IMR-90 (cell line): Measurements from ENCODE around the gene OLFM4. TPM values are rescaled to one million over a fixed set of nuclear protein-coding genes. Genes with fewer than 3 reads are reported as not detected.

Experiments used
- ATAC-seq: fragments of 200-7000 bp; cut with Tn5 transposase; 2 replicates; pipeline ENCODE4 v1.9.1; 2020; ENCODE audit warnings: low read depth, mild to moderate bottlenecking, moderate library complexity
- BruUV-seq: library from RNA; stranded (reverse); fragments of 400-500 nt; replicated peaks from 2 replicates; lab custom pipeline; 2021; lab: Mats Ljungman, UMichigan
- CTCF ChIA-PET: fragments of 300-600 bp; formaldehyde crosslinking; extraction: SDS; loops from one replicate; lab custom pipeline; 2021; ENCODE audit warnings: antibody characterized with exemption; lab: Yijun Ruan, JAX
- POLR2A ChIA-PET: fragments of 300-600 bp; sonication (Branson Sonifier 250); formaldehyde crosslinking; loops from one replicate; lab custom pipeline; 2022; ENCODE audit warnings: antibody characterized with exemption; ENCODE audit not compliant: unreplicated experiment; lab: Charles Lee
- DNase-seq: peaks from one replicate; pipeline ENCODE4 v3.0.0; 2013
- H2AFZ ChIP-seq: replicated peaks from 2 replicates; pipeline ENCODE3; 2013; ENCODE audit warnings: low read length, mild to moderate bottlenecking; ENCODE audit not compliant: poor library complexity
- H2AK5ac ChIP-seq: 2 replicates; pipeline ENCODE4 v1.6.1; 2013; ENCODE audit warnings: low read depth, low read length, inconsistent platforms
- H2AK9ac ChIP-seq: replicated peaks from 2 replicates; pipeline ENCODE3; 2013; ENCODE audit warnings: mild to moderate bottlenecking, low read depth, low read length, moderate library complexity; ENCODE audit not compliant: poor library complexity
- H2BK120ac ChIP-seq: 2 replicates; pipeline ENCODE4 v1.6.1; 2013; ENCODE audit warnings: low read depth, low read length, inconsistent platforms
- H2BK15ac ChIP-seq: 3 replicates; pipeline ENCODE4 v1.6.1; 2013; ENCODE audit warnings: low read depth, low read length, inconsistent platforms
- H2BK20ac ChIP-seq: 2 replicates; pipeline ENCODE4 v1.6.1; 2013; ENCODE audit warnings: low read depth, mild to moderate bottlenecking, inconsistent platforms, low read length, moderate library complexity
- H2BK5ac ChIP-seq: 2 replicates; pipeline ENCODE4 v1.6.1; 2013; ENCODE audit warnings: mild to moderate bottlenecking, low read depth, low read length, inconsistent platforms; ENCODE audit not compliant: poor library complexity, severe bottlenecking
- H3K14ac ChIP-seq: replicated peaks from 2 replicates; pipeline ENCODE4 v1.6.1; 2013; ENCODE audit warnings: low read depth, low read length, inconsistent platforms
- H3K18ac ChIP-seq: 2 replicates; pipeline ENCODE4 v1.6.1; 2013; ENCODE audit warnings: low read depth, low read length, control low read depth
- H3K23ac ChIP-seq: 2 replicates; pipeline ENCODE4 v1.6.1; 2013; ENCODE audit warnings: low read depth, low read length, inconsistent platforms
- H3K27ac ChIP-seq: 2 replicates; pipeline ENCODE4 v1.5.1; 2013; ENCODE audit warnings: mild to moderate bottlenecking, control low read depth, low read length; ENCODE audit not compliant: insufficient read depth
- H3K27me3 ChIP-seq: 2 replicates; pipeline ENCODE4 v1.6.1; 2013; ENCODE audit warnings: low read length; ENCODE audit not compliant: control insufficient read depth, insufficient read depth
- H3K36me3 ChIP-seq: 2 replicates; pipeline ENCODE4 v1.6.1; 2013; ENCODE audit warnings: low read length, mixed read lengths; ENCODE audit not compliant: control insufficient read depth, insufficient read depth
- H3K4ac ChIP-seq: 2 replicates; pipeline ENCODE4 v1.6.1; 2013; ENCODE audit warnings: low read depth, low read length, inconsistent platforms
- H3K4me1 ChIP-seq: 2 replicates; pipeline ENCODE4 v1.6.1; 2013; ENCODE audit warnings: low read length, mixed read lengths; ENCODE audit not compliant: control insufficient read depth, insufficient read depth
- H3K4me2 ChIP-seq: 2 replicates; pipeline ENCODE4 v1.6.1; 2013; ENCODE audit warnings: low read depth, mild to moderate bottlenecking, control low read depth, low read length, moderate library complexity
- H3K4me3 ChIP-seq: 2 replicates; pipeline ENCODE4 v1.5.1; 2013; ENCODE audit warnings: low read depth, mild to moderate bottlenecking, control low read depth, low read length, moderate library complexity; ENCODE audit not compliant: insufficient read depth
- H3K56ac ChIP-seq: 2 replicates; pipeline ENCODE4 v1.6.1; 2013; ENCODE audit warnings: low read length, inconsistent platforms; ENCODE audit not compliant: insufficient read depth; ENCODE audit errors: extremely low read depth
- H3K79me1 ChIP-seq, 2 experiments: 2 replicates each; pipeline ENCODE4 v1.6.1; 2013; ENCODE audit warnings: low read length in 2 of 2, inconsistent platforms in 1 of 2, low read depth in 1 of 2
- H3K9ac ChIP-seq: 2 replicates; pipeline ENCODE4 v1.6.1; 2013; ENCODE audit warnings: low read depth, low read length, control low read depth
- H3K9me1 ChIP-seq: 2 replicates; pipeline ENCODE4 v1.6.1; 2013; ENCODE audit warnings: low read length, inconsistent platforms; ENCODE audit not compliant: insufficient read depth
- H3K9me3 ChIP-seq: 2 replicates; pipeline ENCODE4 v1.6.1; 2013; ENCODE audit warnings: low read length; ENCODE audit not compliant: control insufficient read depth, insufficient read depth
- H4K20me1 ChIP-seq: 2 replicates; pipeline ENCODE4 v1.6.1; 2013; ENCODE audit warnings: low read length, inconsistent platforms; ENCODE audit not compliant: insufficient read depth
- H4K5ac ChIP-seq: 2 replicates; pipeline ENCODE4 v1.6.1; 2013; ENCODE audit warnings: mild to moderate bottlenecking, low read depth, low read length, control low read depth
- H4K8ac ChIP-seq, 2 experiments: 2 replicates each; pipeline ENCODE4 v1.6.1; 2013; ENCODE audit warnings: low read depth in 2 of 2, low read length in 2 of 2, control low read depth in 1 of 2, inconsistent platforms in 1 of 2
- H4K91ac ChIP-seq: 2 replicates; pipeline ENCODE4 v1.6.1; 2013; ENCODE audit warnings: low read depth, low read length, inconsistent platforms; ENCODE audit not compliant: insufficient read depth
- BHLHE40 ChIP-seq: fragments of 150-350 bp; IDR thresholded peaks from 2 replicates; pipeline ENCODE4 v1.6.1; 2016; ENCODE audit warnings: mild to moderate bottlenecking, low read depth, low read length
- CEBPB ChIP-seq: IDR thresholded peaks from 2 replicates; pipeline ENCODE4 v1.6.1; 2012; ENCODE audit warnings: low read depth, low read length, improper control_type of control experiment
- MAFK ChIP-seq: IDR thresholded peaks from 2 replicates; pipeline ENCODE4 v1.6.1; 2012; ENCODE audit warnings: low read depth, low read length, improper control_type of control experiment
- MAZ ChIP-seq: IDR thresholded peaks from 2 replicates; pipeline ENCODE4 v1.6.1; 2012; ENCODE audit warnings: low read depth, mild to moderate bottlenecking, low read length, improper control_type of control experiment, moderate library complexity, borderline replicate concordance
- RAD21 ChIP-seq: IDR thresholded peaks from 2 replicates; pipeline ENCODE4 v1.6.1; 2012; ENCODE audit warnings: low read length, improper control_type of control experiment
- RCOR1 ChIP-seq: IDR thresholded peaks from 2 replicates; pipeline ENCODE4 v1.6.1; 2012; ENCODE audit warnings: mild to moderate bottlenecking, low read length, improper control_type of control experiment; ENCODE audit not compliant: insufficient replicate concordance
- RFX5 ChIP-seq: IDR thresholded peaks from 2 replicates; pipeline ENCODE4 v1.8.0; 2012; ENCODE audit warnings: low read depth, mild to moderate bottlenecking, low read length, moderate library complexity
- SMC3 ChIP-seq: fragments of 150-350 bp; IDR thresholded peaks from 2 replicates; pipeline ENCODE4 v1.6.1; 2016; ENCODE audit warnings: low read depth, mild to moderate bottlenecking, antibody characterized with exemption, low read length, moderate library complexity
- WGBS, 2 experiments: methylation state at CpG; one replicate each; pipeline versions ENCODE4 v1.1.5 to v1.1.7; 2013; ENCODE audit warnings: missing lambda C conversion rate in 2 of 2; ENCODE audit not compliant: insufficient read length in 1 of 2; ENCODE audit errors: extremely low coverage in 2 of 2; 5-methylcytosine and 5-hydroxymethylcytosine counted together
- dilution Hi-C: fragments of 300-500 bp; cut with HindIII; formaldehyde crosslinking; loops from one replicate; pipeline ENCODE4 v1.14.3; 2018; ENCODE audit warnings: low sequenced_read_pairs; ENCODE audit not compliant: unreplicated experiment
- in situ Hi-C: fragments of 300-500 bp; cut with MboI; formaldehyde crosslinking; loops from 3 replicates; pipeline ENCODE4 v1.14.3; 2019; ENCODE audit warnings: low sequenced_read_pairs, inconsistent platforms, mixed read lengths
- intact Hi-C: fragments of 100-400 bp; cut with micrococcal nuclease; formaldehyde crosslinking; loops from 2 replicates; pipeline ENCODE4 v1.10.0; 2022
- polyA plus RNA-seq, 3 experiments: library from polyadenylated mRNA; depleted of rRNA; stranded (reverse); fragments of >200 nt; gene quantifications; 2 replicates each; pipeline ENCODE4 v1.2.3, GENCODE V29; 2012; ENCODE audit warnings: low replicate concordance in 1 of 3
- total RNA-seq: library from RNA; depleted of rRNA; stranded (reverse); fragments of >200 nt; gene quantifications from 2 replicates; pipeline ENCODE4 v1.2.3, GENCODE V29; 2012
- TF ChIP-seq, protein P1 (sequence below): conservative IDR thresholded peaks from 2 replicates; pipeline ENCODE4 v1.5.1; 2012; ENCODE audit warnings: mild to moderate bottlenecking, low read depth, low read length, improper control_type of control experiment
- TF ChIP-seq, protein P2 (sequence below): fragments of 150-350 bp; IDR thresholded peaks from 2 replicates; pipeline ENCODE4 v1.6.1; 2016; ENCODE audit warnings: low read depth, mild to moderate bottlenecking, low read length, moderate library complexity, borderline replicate concordance
- TF ChIP-seq, protein P3 (sequence below): fragments of 150-350 bp; IDR thresholded peaks from 2 replicates; pipeline ENCODE4 v1.6.1; 2017; ENCODE audit warnings: mild to moderate bottlenecking, antibody characterized with exemption, low read length, low read depth

OLFM4 gene
- total and polyA plus RNA-seq, 2 of the 4 experiments (the other 2 are of a cell fraction): not detected

DNA sequence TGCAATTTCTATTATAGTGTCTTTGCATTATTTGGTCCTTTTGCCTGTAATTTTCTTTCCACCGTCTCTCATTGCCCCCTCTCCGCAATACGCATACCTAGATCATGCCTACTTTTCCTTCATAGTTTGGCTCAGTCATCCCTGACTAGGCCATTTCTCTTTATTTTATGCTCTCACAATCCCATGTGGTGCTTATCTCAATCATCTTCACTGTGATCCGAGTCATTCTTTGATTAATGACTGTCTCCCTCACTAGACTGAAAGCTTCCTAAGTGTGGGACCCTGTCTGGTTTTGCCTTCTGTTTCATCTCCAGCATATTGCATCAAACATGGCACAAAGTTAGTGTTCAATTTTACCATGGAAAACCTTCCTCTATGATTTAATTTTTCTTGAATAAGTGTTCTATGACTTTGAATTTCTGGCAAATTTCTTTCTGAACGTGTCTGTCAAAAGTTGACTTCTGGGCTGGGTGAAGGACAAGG, 43.7 kb upstream of the OLFM4 start:
- Histone ChIP-seq H2AK9ac (no peak overlapping the region), H3K4me2 (no peak overlapping the region), H3K14ac (no peak overlapping the region), H3K4me3 (no peak overlapping the region), H2BK20ac (no peak overlapping the region), H3K4me1 (no peaks in the 10 kb centered on the region), H2AK5ac (no peak overlapping the region), H4K5ac (no peak overlapping the region), H3K4ac (no peak overlapping the region), H2BK15ac (no peak overlapping the region), H4K91ac (no peak overlapping the region), H3K23ac (no peak overlapping the region), H4K20me1 (no peaks in the 10 kb centered on the region), H3K56ac (no peak overlapping the region), H3K27me3 (no peaks in the 10 kb centered on the region), H3K36me3 (no peaks in the 10 kb centered on the region), H2BK120ac (no peak overlapping the region), H2AFZ (no peak overlapping the region), H3K79me1 (no peaks in the 10 kb centered on the region), H3K18ac (no peak overlapping the region), H3K9me3 (no peaks in the 10 kb centered on the region), H3K9ac (no peak overlapping the region), H3K9me1 (no peaks in the 10 kb centered on the region), H2BK5ac (no peak overlapping the region), H4K8ac (no peak overlapping the region), H3K27ac (no peak overlapping the region)
- dilution Hi-C loops: no loop called here
- ATAC-seq: no peak
- WGBS, 2 experiments: 59% methylated on average over 4 of the region's 5 CpGs; no CpG with 5 or more reads in 1 of the 2 experiments
- in situ Hi-C loops: no loop called here
- CTCF ChIA-PET: no interaction called here
- no peak for DNase-seq
- BruUV-seq: no TSS peak
- intact Hi-C loops: no loop called here
- POLR2A ChIA-PET: no interaction called here
- no peak for TF ChIP-seq SMC3
- TF ChIP-seq MAZ: no peak
- TF ChIP-seq, protein P1, sequence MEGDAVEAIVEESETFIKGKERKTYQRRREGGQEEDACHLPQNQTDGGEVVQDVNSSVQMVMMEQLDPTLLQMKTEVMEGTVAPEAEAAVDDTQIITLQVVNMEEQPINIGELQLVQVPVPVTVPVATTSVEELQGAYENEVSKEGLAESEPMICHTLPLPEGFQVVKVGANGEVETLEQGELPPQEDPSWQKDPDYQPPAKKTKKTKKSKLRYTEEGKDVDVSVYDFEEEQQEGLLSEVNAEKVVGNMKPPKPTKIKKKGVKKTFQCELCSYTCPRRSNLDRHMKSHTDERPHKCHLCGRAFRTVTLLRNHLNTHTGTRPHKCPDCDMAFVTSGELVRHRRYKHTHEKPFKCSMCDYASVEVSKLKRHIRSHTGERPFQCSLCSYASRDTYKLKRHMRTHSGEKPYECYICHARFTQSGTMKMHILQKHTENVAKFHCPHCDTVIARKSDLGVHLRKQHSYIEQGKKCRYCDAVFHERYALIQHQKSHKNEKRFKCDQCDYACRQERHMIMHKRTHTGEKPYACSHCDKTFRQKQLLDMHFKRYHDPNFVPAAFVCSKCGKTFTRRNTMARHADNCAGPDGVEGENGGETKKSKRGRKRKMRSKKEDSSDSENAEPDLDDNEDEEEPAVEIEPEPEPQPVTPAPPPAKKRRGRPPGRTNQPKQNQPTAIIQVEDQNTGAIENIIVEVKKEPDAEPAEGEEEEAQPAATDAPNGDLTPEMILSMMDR: no peak
- TF ChIP-seq RCOR1: no peak
- TF ChIP-seq BHLHE40: no peak
- TF ChIP-seq, protein P2, sequence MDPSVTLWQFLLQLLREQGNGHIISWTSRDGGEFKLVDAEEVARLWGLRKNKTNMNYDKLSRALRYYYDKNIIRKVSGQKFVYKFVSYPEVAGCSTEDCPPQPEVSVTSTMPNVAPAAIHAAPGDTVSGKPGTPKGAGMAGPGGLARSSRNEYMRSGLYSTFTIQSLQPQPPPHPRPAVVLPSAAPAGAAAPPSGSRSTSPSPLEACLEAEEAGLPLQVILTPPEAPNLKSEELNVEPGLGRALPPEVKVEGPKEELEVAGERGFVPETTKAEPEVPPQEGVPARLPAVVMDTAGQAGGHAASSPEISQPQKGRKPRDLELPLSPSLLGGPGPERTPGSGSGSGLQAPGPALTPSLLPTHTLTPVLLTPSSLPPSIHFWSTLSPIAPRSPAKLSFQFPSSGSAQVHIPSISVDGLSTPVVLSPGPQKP: no peak
- TF ChIP-seq, protein P3, sequence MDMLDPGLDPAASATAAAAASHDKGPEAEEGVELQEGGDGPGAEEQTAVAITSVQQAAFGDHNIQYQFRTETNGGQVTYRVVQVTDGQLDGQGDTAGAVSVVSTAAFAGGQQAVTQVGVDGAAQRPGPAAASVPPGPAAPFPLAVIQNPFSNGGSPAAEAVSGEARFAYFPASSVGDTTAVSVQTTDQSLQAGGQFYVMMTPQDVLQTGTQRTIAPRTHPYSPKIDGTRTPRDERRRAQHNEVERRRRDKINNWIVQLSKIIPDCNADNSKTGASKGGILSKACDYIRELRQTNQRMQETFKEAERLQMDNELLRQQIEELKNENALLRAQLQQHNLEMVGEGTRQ: no peak
- TF ChIP-seq RFX5: no peak
- TF ChIP-seq CEBPB: no peak
- no peak for TF ChIP-seq MAFK
- TF ChIP-seq RAD21: no peak
